H1 (cell line): Measurements from ENCODE around the gene ATM. TPM values are rescaled to one million over a fixed set of nuclear protein-coding genes. Genes with fewer than 3 reads are reported as not detected.

Experiments
- CTCF ChIA-PET: fragments of 300-600 bp; sonication (Branson Sonifier 250); formaldehyde crosslinking; loops from one replicate; lab custom pipeline; 2021; ENCODE audit not compliant: partially characterized antibody; lab: Charles Lee
- POLR2A ChIA-PET: fragments of 300-600 bp; sonication (Branson Sonifier 250); formaldehyde crosslinking; loops from one replicate; lab custom pipeline; 2021; ENCODE audit warnings: inconsistent platforms; ENCODE audit not compliant: partially characterized antibody; lab: Charles Lee
- DNase-seq, 2 experiments: peaks; one replicate each; pipeline versions ENCODE4 v3.0.0 to v3.0.0-alpha.2; 2010 to 2022; ENCODE audit warnings: low spot score in 2 of 2, low read depth in 1 of 2, mixed read lengths in 1 of 2
- FAIRE-seq: peaks from 2 replicates; lab custom pipeline; 2011; peaks lifted over from hg19 to GRCh38; lab: Jason Lieb, UNC
- H2AFZ ChIP-seq: 2 replicates; pipeline ENCODE4 v1.8.1; 2012; ENCODE audit warnings: low read length, inconsistent platforms
- H2AK5ac ChIP-seq: 2 replicates; pipeline ENCODE4 v1.6.1; 2013; ENCODE audit warnings: low read depth, low read length
- H2BK120ac ChIP-seq: replicated peaks from 2 replicates; pipeline ENCODE3; 2013; ENCODE audit warnings: low read depth, low read length, inconsistent platforms
- H2BK12ac ChIP-seq: 2 replicates; pipeline ENCODE4 v1.6.1; 2013; ENCODE audit warnings: low read depth, low read length
- H2BK15ac ChIP-seq: 2 replicates; pipeline ENCODE4 v1.6.1; 2013; ENCODE audit warnings: low read length
- H2BK20ac ChIP-seq: 2 replicates; pipeline ENCODE4 v1.6.1; 2013; ENCODE audit warnings: low read length
- H2BK5ac ChIP-seq: 2 replicates; pipeline ENCODE4 v1.6.1; 2013; ENCODE audit warnings: low read depth, low read length
- H3K14ac ChIP-seq: 2 replicates; pipeline ENCODE4 v1.6.1; 2013; ENCODE audit warnings: inconsistent platforms; ENCODE audit not compliant: insufficient read length
- H3K18ac ChIP-seq: 2 replicates; pipeline ENCODE4 v1.6.1; 2013; ENCODE audit warnings: low read length; ENCODE audit errors: extremely low read depth
- H3K23ac ChIP-seq: 2 replicates; pipeline ENCODE4 v1.6.1; 2013; ENCODE audit warnings: inconsistent platforms; ENCODE audit not compliant: insufficient read length
- H3K23me2 ChIP-seq: 2 replicates; pipeline ENCODE4 v1.6.1; 2013; ENCODE audit warnings: low read depth, low read length
- H3K27ac ChIP-seq: 2 replicates; pipeline ENCODE4 v1.6.1; 2011; ENCODE audit warnings: low read depth, low read length, inconsistent platforms
- H3K27me3 ChIP-seq, 4 experiments: replicated peaks in 1 of 4; 1 replicate in 1 of 4; 2 replicates in 3 of 4; pipeline versions ENCODE4 v1.6.1 to v1.8.1; 2011 to 2013; ENCODE audit warnings: low read length in 3 of 4, mild to moderate bottlenecking in 3 of 4, inconsistent platforms in 2 of 4, mixed read lengths in 2 of 4, moderate library complexity in 1 of 4; ENCODE audit not compliant: control insufficient read depth in 3 of 4, insufficient read depth in 3 of 4; ENCODE audit errors: extremely low read depth in 1 of 4
- H3K36me3 ChIP-seq, 4 experiments: 2 replicates each; pipeline versions ENCODE4 v1.6.1 to v1.8.1; 2011 to 2013; ENCODE audit warnings: mild to moderate bottlenecking in 4 of 4, low read length in 3 of 4, moderate library complexity in 2 of 4, control low read depth in 1 of 4, inconsistent platforms in 1 of 4; ENCODE audit not compliant: insufficient read depth in 4 of 4, control insufficient read depth in 2 of 4
- H3K4ac ChIP-seq: replicated peaks from 2 replicates; pipeline ENCODE3; 2013; ENCODE audit warnings: low read length, low read depth, mixed read lengths, inconsistent platforms; ENCODE audit not compliant: insufficient read length
- H3K4me1 ChIP-seq, 4 experiments: replicated peaks in 1 of 4; 1 replicate in 1 of 4; 2 replicates in 3 of 4; pipeline versions ENCODE4 v1.6.1 to v1.8.1; 2011 to 2013; ENCODE audit warnings: low read length in 3 of 4, inconsistent platforms in 2 of 4, mixed read lengths in 1 of 4; ENCODE audit not compliant: insufficient read depth in 4 of 4, control insufficient read depth in 3 of 4
- H3K4me2 ChIP-seq, 2 experiments: 2 replicates each; pipeline versions ENCODE4 v1.6.1 to v1.8.1; 2011 to 2013; ENCODE audit warnings: low read depth in 2 of 2, low read length in 2 of 2, control low read depth in 1 of 2, inconsistent platforms in 1 of 2, mild to moderate bottlenecking in 1 of 2; ENCODE audit not compliant: insufficient read depth in 1 of 2
- H3K4me3 ChIP-seq, 4 experiments: fragments of 200-600, 300-600 bp in 1 of 4; sonication (generic), shearing (Covaris generic), sonication (Bioruptor Twin) in 1 of 4; 2 replicates each; pipeline versions ENCODE4 v1.5.1 to v1.8.1; 2011 to 2016; ENCODE audit warnings: low read length in 4 of 4, low read depth in 3 of 4, control low read depth in 2 of 4, inconsistent platforms in 2 of 4, mild to moderate bottlenecking in 2 of 4, mixed read lengths in 1 of 4, moderate library complexity in 1 of 4; ENCODE audit not compliant: insufficient read depth in 2 of 4; ENCODE audit errors: extremely low read depth in 1 of 4
- H3K56ac ChIP-seq: replicated peaks from 2 replicates; pipeline ENCODE3; 2013; ENCODE audit warnings: low read depth, mild to moderate bottlenecking, mixed read lengths, low read length, inconsistent platforms; ENCODE audit not compliant: insufficient read length
- H3K79me1 ChIP-seq: 2 replicates; pipeline ENCODE4 v1.6.1; 2013; ENCODE audit warnings: low read depth, low read length, control low read depth
- H3K79me2 ChIP-seq, 2 experiments: 2 replicates each; pipeline versions ENCODE4 v1.6.1 to v1.8.1; 2012 to 2013; ENCODE audit warnings: low read length in 2 of 2, mild to moderate bottlenecking in 2 of 2, inconsistent platforms in 1 of 2; ENCODE audit not compliant: insufficient read depth in 2 of 2, control insufficient read depth in 1 of 2
- H3K9ac ChIP-seq, 4 experiments: replicated peaks in 1 of 4; 1 replicate in 1 of 4; 2 replicates in 3 of 4; pipeline versions ENCODE4 v1.6.1 to v1.8.1; 2011 to 2013; ENCODE audit warnings: low read depth in 3 of 4, low read length in 3 of 4, control low read depth in 2 of 4, mild to moderate bottlenecking in 2 of 4, moderate library complexity in 2 of 4, inconsistent platforms in 1 of 4; ENCODE audit errors: extremely low read depth in 1 of 4
- H3K9me3 ChIP-seq, 2 experiments: 2 replicates each; pipeline versions ENCODE4 v1.6.1 to v1.8.1; 2012 to 2013; ENCODE audit warnings: mild to moderate bottlenecking in 2 of 2, moderate library complexity in 2 of 2, control low read depth in 1 of 2, inconsistent platforms in 1 of 2, low read depth in 1 of 2, low read length in 1 of 2, mixed read lengths in 1 of 2; ENCODE audit not compliant: insufficient read depth in 2 of 2
- H4K20me1 ChIP-seq, 2 experiments: replicated peaks in 1 of 2; 2 replicates each; pipeline versions ENCODE3 to v1.8.1; 2011 to 2013; ENCODE audit warnings: inconsistent platforms in 2 of 2, low read length in 2 of 2, mild to moderate bottlenecking in 1 of 2; ENCODE audit not compliant: insufficient read depth in 2 of 2, control insufficient read depth in 1 of 2
- H4K5ac ChIP-seq: 2 replicates; pipeline ENCODE4 v1.6.1; 2013; ENCODE audit warnings: low read length, low read depth, mixed read lengths, inconsistent platforms; ENCODE audit not compliant: insufficient read length
- H4K8ac ChIP-seq: 2 replicates; pipeline ENCODE4 v1.8.0; 2013; ENCODE audit warnings: mild to moderate bottlenecking, moderate library complexity, low read length, inconsistent platforms; ENCODE audit not compliant: insufficient read depth; ENCODE audit errors: extremely low read depth
- H4K91ac ChIP-seq: replicated peaks from 2 replicates; pipeline ENCODE3; 2013; ENCODE audit warnings: low read length, mixed read lengths, inconsistent platforms; ENCODE audit not compliant: insufficient read length
- FOSL1 ChIP-seq: IDR thresholded peaks from 2 replicates; pipeline ENCODE4 v1.6.1; 2011; ENCODE audit warnings: mild to moderate bottlenecking, low read depth, low read length, moderate library complexity; ENCODE audit not compliant: insufficient read depth
- SP2 ChIP-seq: IDR thresholded peaks from 2 replicates; pipeline ENCODE4 v1.6.1; 2012; ENCODE audit warnings: mild to moderate bottlenecking, low read length, inconsistent platforms
- WGBS, 2 experiments: shearing (Covaris generic) in 1 of 2; methylation state at CpG; one replicate each; pipeline versions ENCODE4 v1.1.6 to v1.1.7; 2013 to 2015; ENCODE audit warnings: low lambda C conversion rate in 2 of 2, mixed read lengths in 2 of 2, inconsistent platforms in 1 of 2, low coverage in 1 of 2, missing lambda C conversion rate in 1 of 2; ENCODE audit not compliant: insufficient replicate concordance in 2 of 2, insufficient coverage in 1 of 2, insufficient read length in 1 of 2; ENCODE audit errors: extremely low coverage in 1 of 2, missing lambda C conversion rate in 1 of 2; 5-methylcytosine and 5-hydroxymethylcytosine counted together
- polyA plus RNA-seq, 7 experiments: library from polyadenylated mRNA; depleted of rRNA in 3 of 7; stranded (reverse) in 5 of 7; unstranded in 2 of 7; fragments of >200 nt in 5 of 7; fragments of 200-250 nt in 2 of 7; gene quantifications; 1 replicate in 5 of 7; 2 replicates in 1 of 7; 4 replicates in 1 of 7; pipeline versions ENCODE4 v1.2.1 to v1.2.3, GENCODE V29; 2011 to 2013; ENCODE audit warnings: missing spikeins in 2 of 7, mixed read lengths in 2 of 7
- total RNA-seq: library from RNA; stranded (reverse); fragmentation: NEBNext Ultra II Directional; extraction: Animal tissue kit (Norgen Biotek cat#: 25700); gene quantifications from 2 replicates; pipeline ENCODE4 v1.2.1, GENCODE V29; 2021

ATM gene
- total and polyA plus RNA-seq, 2 of the 8 experiments (the other 6 are each of a cell fraction or from before 2014, with no cell fraction given) = 14.9 to 55.4 TPM

GRCh38 chr11:108293229-108293628 lies 70.4 kb downstream of the ATM start:
- H3K23me2 ChIP-seq = no peaks in the 10 kb centered on the region
- TF ChIP-seq FOSL1 = no peak
- TF ChIP-seq SP2 = no peak
- TF ChIP-seq, all 59 proteins: peak for 0
- 96% methylated on average over 3 of the region's 3 CpGs; no CpG with 5 or more reads in 1 of the 2 experiments for WGBS, 2 experiments
- no peak overlapping the region for H3K4ac ChIP-seq
- H3K23ac ChIP-seq = no peak overlapping the region
- no peak overlapping the region for H2BK15ac ChIP-seq
- no peak overlapping the region for H3K14ac ChIP-seq
- no peaks in the 10 kb centered on the region for H3K9me3 ChIP-seq
- no peak overlapping the region for H4K91ac ChIP-seq
- H3K27me3 ChIP-seq = peaks cover 0 to 1% (median 0%) of the 10 kb centered on the region in 4 experiments; a peak in 1 of 7 replicates
- H3K18ac ChIP-seq = no peak overlapping the region
- H3K9ac ChIP-seq = no peak overlapping the region
- H2AFZ ChIP-seq = no peak overlapping the region
- FAIRE-seq (no peak), DNase-seq (no peak)
- H2BK20ac ChIP-seq = no peak overlapping the region
- H3K4me2 ChIP-seq = no peak overlapping the region
- H2BK120ac ChIP-seq = no peak overlapping the region
- ChIA-PET POLR2A (interaction anchor here (0.7 kb wide), 1 partner anchor 18 kb away, joined by 3 read pairs; no protein-coding TSS in a partner anchor), CTCF (interaction anchor here (0.5 kb wide), 1 partner anchor 70 kb away, joined by 3 read pairs; the partner anchor contains the start of gene ATM)
- no peaks in the 10 kb centered on the region for H3K79me1 ChIP-seq
- no peaks in the 10 kb centered on the region for H4K20me1 ChIP-seq
- no peak overlapping the region for H3K27ac ChIP-seq
- H3K4me1 ChIP-seq = no peaks in the 10 kb centered on the region
- H2BK12ac ChIP-seq = no peak overlapping the region
- H3K79me2 ChIP-seq = no peaks in the 10 kb centered on the region
- H3K36me3 ChIP-seq = peaks cover 0 to 62% (median 8%) of the 10 kb centered on the region in 4 experiments; a peak in 5 of 8 replicates
- H4K8ac ChIP-seq = no peak overlapping the region
- no peak overlapping the region for H3K4me3 ChIP-seq
- no peak overlapping the region for H2AK5ac ChIP-seq
- H4K5ac ChIP-seq = no peak overlapping the region
- H3K56ac ChIP-seq = no peak overlapping the region
- no peak overlapping the region for H2BK5ac ChIP-seq
